ENCODE measurements around the gene FN1.

FN1 gene

GRCh38 chr2:215399067-215399716, 36.7 kb downstream of the FN1 start:
- no peak for TF ChIP-seq CTCF (conservative IDR thresholded peaks at IDR 0.05)
- H3K27ac ChIP-seq: no peak overlapping the region

DNA sequence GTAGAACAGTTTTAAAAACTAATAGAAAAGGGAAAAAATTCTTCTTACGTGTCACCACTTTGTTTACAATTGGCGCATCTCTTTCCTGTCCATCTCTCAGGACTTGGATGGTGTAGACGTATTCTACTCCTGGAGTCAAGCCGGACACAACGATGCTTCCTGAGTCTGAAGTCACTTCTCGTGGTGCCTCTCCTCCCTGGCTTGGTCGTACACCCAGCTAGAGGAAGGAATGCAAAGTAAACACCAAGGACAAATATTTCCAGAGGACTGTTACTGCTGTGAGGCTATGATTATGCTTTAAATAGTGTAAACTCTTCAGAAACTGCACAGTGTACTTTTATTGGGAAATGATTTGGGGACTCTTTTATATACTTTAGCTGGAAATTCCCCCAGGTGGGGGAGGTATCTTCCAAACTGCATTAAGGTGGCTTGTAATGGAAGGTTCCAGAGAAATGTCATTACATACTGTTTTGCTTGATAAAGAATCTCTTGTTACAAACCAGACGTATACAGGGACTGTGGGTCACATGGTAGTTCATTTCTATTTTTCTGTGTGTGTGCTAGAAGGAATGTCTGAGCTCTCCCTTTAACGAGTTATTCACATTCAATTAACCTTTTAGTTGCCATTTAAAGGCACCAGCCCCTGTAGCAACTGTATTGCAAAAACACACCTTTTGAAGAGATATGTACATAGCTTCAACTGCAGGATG, 38.1 kb downstream of the FN1 start:
- peak; percentile 18; the same call in 1 of the 2 replicates for TF ChIP-seq CTCF (conservative IDR thresholded peaks at IDR 0.05)
- peak overlapping the region; percentile 62 for H3K27ac ChIP-seq

DNA sequence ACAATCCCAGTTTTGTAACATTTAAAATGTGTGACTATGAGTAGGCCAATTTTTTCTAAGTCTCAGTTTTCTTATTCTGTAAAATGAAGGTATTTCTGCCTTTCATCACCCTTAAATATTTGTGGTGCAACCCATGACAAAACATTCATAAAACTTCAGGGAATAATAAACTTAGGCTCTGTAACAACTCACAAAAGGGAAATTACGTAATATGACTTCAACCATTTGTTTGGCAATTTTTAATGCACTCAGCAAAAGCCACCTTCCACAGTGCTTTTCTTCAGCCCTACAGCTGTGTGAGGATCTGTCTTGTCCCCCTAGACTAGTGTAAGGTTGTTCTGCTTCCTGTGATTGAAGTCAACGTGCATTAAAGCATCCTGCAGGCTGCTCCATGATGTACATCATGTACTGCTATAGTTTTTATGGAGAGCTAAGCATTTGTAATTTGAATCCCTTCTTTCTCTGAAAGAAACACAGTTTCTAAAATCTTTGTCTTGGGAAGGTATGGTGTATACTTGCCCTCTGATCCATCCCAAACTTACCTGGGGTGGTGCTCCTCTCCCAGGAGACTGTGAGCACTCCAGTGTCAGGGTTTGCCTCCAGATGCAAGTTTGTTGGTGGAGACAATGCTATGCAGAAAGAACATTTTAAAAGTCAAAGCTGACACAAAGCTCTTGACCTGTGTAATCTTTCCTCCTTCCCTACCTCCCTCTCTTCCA, 39.1 kb downstream of the FN1 start:
- TF ChIP-seq CTCF (conservative IDR thresholded peaks at IDR 0.05): no peak
- H3K27ac ChIP-seq: no peak overlapping the region; the same call in 1 of the 2 replicates

GRCh38 chr2:215395687-215396460, 40.0 kb downstream of the FN1 start:
- H3K27ac ChIP-seq: no peak overlapping the region

DNA sequence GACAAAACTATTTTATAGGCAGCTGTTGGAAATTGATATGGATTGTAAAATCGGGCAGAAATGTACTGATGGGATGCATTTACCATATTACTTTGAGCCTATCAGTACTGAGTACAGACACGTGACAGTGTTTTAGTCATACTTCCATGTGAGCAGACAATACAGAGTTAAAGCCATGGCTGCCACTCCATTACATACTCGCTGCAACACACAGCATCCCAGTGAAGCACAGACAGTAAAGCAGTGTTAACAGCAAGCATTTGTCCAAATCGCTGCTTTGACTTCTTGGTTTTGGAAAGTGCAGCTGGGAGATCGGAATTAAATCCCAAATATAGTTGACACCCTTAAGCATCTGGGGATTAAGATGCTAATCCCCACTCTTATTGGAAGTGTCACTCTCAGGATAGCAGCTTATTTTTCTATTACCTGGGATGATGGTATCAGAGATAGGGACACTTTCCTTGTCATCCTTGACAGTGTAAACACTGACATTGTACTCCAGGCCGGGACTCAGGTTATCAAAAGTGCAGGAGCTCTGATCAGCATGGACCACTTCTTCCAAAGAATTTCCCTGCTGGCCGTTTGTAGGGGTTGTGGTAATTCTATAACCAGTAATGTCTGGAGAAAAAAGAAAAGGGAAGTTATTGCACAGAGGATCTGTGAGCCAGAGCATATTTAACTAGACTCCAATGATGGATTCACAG, 41.6 kb downstream of the FN1 start:
- TF ChIP-seq CTCF (conservative IDR thresholded peaks at IDR 0.05): no peak
- no peak overlapping the region for H3K27ac ChIP-seq

More at GRCh38 chr2:215395687-215396460, 40.0 kb downstream of the FN1 start:
- TF ChIP-seq CTCF (conservative IDR thresholded peaks at IDR 0.05): no peak

- TF ChIP-seq CTCF (conservative IDR thresholded peaks at IDR 0.05): no peak
- no peak overlapping the region for H3K27ac ChIP-seq
Measured at GRCh38 chr2:215392687-215393270, 43.1 kb downstream of the FN1 start.
